EH (cell line): ENCODE results near the gene APOOL.
"Not testable (repeated sequence)": the region's sequence is repeated elsewhere in the genome, so short reads cannot be mapped to it uniquely, and the experiment has no call there.

Experiments
- DNase-seq: peaks from one replicate; pipeline ENCODE4 v3.0.0-alpha.2; 2015; ENCODE audit warnings: low read depth

The APOOL gene

GRCh38 chrX:85003655-85004244 is at the start of gene APOOL:
Gene APOOL (plus strand): TSS chrX:85003877. CDS start chrX:85003913, 36 bp downstream.
- DNase-seq, result peak; percentile 88

GRCh38 chrX:84956304-84956703 is 47.4 kb upstream of the APOOL start:
- no peak for DNase-seq

DNA sequence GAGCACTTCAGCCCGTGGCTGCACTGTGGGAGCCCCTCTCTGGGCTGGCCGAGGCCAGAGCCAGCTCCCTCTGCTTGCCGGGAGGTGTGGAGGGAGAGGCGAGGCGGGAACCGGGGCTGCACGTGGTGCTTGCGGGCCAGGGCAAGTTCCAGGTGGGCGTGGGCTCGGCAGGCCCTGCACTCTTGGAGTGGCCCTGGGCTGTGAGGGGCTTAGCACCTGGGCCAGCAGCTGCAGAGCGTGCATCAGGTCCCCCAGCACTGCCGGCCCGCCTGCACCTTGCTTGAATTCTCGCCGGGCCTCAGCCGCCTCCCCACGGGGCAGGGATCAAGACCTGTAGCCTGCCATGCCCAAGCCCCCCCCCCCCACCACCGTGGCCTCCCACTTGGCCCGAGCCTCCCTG is 28.9 kb upstream of the APOOL start:
- no peak for DNase-seq

- not testable (repeated sequence) for DNase-seq
These were observed 11.9 kb upstream of the APOOL start for GRCh38 chrX:84991739-84992138.

GRCh38 chrX:84993150-84993549 is 10.5 kb upstream of the APOOL start:
- no peak for DNase-seq

- DNase-seq, result no peak
These were observed 2.3 kb upstream of the APOOL start for GRCh38 chrX:85001344-85001743.

GRCh38 chrX:85004255-85004654 is 578 bp downstream of the APOOL start:
- DNase-seq, result peak; percentile 23

DNA sequence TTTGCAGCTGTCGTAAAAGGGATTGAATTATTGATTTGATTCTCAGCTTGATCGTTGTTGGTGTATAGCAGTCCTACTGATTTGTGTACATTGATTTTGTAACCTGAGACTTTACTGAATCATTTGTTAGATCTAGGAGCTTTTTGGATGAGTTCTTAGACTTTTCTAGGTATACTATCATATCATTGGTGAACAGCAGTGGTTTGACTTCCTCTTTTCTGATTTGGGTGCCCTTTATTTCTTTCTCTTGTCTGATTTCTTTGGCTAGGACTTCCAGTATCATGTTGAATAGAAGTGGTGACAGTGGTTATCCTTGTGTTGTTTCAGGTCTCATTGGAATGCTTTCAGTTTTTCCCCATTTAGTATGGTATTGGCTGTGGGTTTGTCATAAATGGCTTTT is 8.4 kb downstream of the APOOL start:
- no peak for DNase-seq

DNA sequence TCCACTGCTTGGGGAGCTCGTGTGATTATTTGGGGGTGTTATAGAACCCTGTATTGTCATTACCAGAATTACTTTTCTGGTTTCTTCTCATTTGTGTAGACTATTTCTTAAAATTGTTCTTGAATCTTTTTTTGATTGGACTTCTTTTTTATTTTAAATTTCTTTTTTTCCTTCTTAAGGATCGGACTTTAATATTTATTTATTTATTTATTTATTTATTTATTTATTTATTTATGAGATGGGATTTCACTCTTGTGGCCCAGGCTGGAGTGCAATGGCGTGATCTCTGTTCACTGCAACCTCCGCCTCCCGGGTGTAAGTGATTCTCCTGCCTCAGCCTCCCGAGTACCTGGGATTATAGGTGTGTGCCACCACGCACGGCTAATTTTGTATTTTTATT is 11.7 kb downstream of the APOOL start:
- not testable (repeated sequence) for DNase-seq

GRCh38 chrX:85017721-85018120 is 14.0 kb downstream of the APOOL start:
- DNase-seq, result peak; percentile 40

- DNase-seq, result no peak
These were observed 14.8 kb downstream of the APOOL start for GRCh38 chrX:85018471-85018870.

GRCh38 chrX:85020216-85020615 is 16.5 kb downstream of the APOOL start:
- no peak for DNase-seq

GRCh38 chrX:85024044-85024443 is 20.4 kb downstream of the APOOL start:
- DNase-seq, result peak; percentile 1

DNA sequence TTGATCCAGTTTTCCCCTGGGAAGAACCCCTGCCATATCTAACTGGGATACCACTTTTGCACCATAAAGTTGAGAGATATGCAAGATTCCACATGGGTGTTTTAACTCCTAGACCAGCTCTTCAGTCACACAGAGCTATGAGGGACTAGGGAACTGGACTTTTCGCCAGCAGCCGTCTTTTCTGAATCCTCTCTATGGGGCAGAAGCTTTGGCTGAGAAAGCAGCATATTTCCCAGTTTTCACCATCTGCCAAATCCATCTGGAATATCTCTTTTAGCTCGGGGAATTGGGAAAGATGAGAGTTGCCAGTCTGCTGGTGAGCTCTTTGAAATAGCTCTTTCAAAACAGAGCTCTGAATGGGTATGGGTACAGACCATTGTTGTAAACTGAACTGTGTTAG is 20.9 kb downstream of the APOOL start:
- no peak for DNase-seq

DNA sequence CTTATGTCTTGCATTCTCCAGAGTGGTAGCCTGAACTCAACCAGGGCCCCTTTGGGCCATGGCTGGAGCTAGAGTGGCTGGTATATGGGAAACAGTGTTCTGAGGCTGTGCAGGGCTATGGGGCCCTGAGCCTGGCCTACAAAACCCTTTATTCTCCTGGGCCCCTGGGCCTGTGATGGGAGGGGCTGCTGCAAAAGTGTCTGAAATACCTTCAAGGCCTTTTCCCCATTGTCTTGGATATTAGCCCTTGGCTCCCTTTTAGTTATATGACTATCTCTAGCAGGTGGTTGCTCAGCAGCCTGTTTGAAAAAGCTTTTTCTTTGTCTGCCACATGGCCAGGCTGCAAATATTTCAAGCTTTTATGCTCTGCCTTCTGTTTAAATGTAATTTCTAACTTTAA is 22.5 kb downstream of the APOOL start:
- no peak for DNase-seq

DNA sequence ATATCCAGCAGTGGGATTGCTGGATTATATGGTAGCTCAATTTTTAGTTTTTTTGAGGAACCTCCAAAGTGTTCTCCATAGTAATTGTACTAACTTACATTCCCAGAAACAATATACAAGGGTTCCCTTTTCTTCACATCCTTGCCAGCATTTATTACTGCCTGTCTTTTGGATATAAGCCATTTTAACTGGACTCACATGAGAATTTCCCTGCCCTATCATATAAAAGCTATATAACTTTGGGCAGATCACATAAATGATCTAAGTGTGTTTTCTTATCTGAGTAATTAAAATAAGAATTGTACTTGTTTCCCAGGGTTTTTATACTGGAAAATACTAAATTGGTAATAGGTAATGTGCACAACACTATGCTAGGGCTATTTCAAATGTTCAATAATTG is 25.4 kb downstream of the APOOL start:
- DNase-seq, result no peak

GRCh38 chrX:85031505-85031904 is 27.8 kb downstream of the APOOL start:
- DNase-seq, result no peak

GRCh38 chrX:85037114-85037513 is 33.4 kb downstream of the APOOL start:
- DNase-seq, result no peak

DNA sequence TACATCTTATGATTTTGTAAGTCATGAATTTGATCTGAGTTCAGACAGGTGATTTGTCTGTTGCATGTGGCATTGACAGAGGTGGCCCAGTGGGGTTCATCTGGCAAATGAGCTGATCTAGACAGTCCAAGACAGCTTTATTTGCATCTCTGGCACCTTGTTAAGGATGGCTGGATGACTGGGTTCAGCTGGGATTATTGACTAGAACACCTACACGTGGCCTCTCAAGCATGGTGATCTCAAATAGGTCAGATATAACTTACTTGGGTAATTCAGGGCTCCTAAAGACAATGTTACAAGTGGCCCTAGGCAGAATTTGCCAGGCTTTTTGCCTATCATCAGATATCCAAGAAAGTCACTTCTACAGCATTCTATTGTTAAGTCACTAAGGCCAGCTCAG is 48.0 kb downstream of the APOOL start:
- DNase-seq, result no peak

DNA sequence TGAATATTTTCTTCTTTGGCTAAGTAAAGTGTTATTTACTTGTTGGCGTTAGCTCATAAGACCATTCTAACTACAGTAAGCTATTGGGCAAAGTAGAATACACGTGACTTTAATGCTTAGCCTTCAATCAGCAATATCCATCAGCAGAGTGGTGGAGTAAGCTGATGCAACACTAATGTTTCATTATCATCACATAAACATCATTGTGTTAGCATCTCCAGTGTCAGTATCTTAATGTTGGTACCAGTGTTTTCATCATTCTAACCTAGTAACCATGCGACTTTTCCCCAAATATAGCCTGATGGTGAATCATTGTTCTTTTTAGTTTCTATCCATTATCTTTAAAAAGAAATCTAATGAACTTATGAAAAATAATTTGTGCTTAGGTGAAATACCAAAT is 48.5 kb downstream of the APOOL start:
- peak; percentile 51 for DNase-seq

GRCh38 chrX:85052636-85053343 is 49.1 kb downstream of the APOOL start:
- peak; percentile 86 for DNase-seq

GRCh38 chrX:85065512-85066198 is 62.0 kb downstream of the APOOL start:
- no peak for DNase-seq

DNA sequence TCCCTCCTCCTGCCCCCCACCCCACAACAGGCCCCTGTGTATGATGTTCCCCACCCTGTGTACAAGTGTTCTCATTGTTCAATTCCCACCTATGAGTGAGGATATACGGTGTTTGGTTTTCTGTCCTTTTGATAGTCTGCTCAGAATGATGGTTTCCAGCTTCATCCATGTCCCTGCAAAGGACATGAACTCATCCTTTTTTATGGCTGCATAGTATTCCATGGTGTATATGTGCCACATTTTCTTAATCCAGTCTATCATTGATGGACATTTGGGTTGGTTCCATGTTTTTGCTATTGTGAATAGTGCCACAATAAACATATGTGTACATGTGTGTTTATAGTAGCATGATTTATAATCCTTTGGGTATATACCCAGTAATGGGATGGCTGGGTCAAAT is 73.6 kb downstream of the APOOL start:
- not testable (repeated sequence) for DNase-seq
